ENCODE results near the gene PPP2R5D.

GRCh38 chr6:43013097-43013842 is 28.9 kb downstream of the PPP2R5D start:
- TF ChIP-seq CTCF (IDR thresholded peaks at IDR 0.05; ENCODE audit: borderline replicate concordance, extremely low read depth, low read length, poor library complexity, severe bottlenecking) (no peak), EZH2 (IDR thresholded peaks at IDR 0.05; ENCODE audit: borderline replicate concordance, low read depth, low read length, severe bottlenecking) (no peak)

All from DND-41 (cell line).